ENCODE data around the gene NEK7.

GRCh38 chr1:198214924-198215323 lies 58.1 kb downstream of the NEK7 start:
- TF ChIP-seq CTCF (IDR thresholded peaks at IDR 0.05) (no peak), EP300 (IDR thresholded peaks at IDR 0.05) (no peak), POLR2A (IDR thresholded peaks at IDR 0.05) (no peak)

Measured in upper lobe of left lung (tissue), 4 donors.